Ovary (tissue), 3 donors: ENCODE results near the gene N4BP2L2.

Experiments
- EP300 ChIP-seq: sonication (generic); formaldehyde crosslinking; IDR thresholded peaks from one replicate; pipeline ENCODE4 v1.6.1; 2017; ENCODE audit warnings: antibody characterized with exemption
- TF ChIP-seq, protein P1 (sequence below), 3 donors: fragments of 450-650 bp in 2 of 3; fragments of 200-600 bp in 1 of 3; IDR thresholded peaks; one replicate each; pipeline versions ENCODE4 v1.5.1 to v1.8.0; 2016 to 2022; ENCODE audit warnings: antibody characterized with exemption in 3 of 3, mild to moderate bottlenecking in 1 of 3
- donor health status: DM: no; HTN: no; CAD: no.

DNA sequence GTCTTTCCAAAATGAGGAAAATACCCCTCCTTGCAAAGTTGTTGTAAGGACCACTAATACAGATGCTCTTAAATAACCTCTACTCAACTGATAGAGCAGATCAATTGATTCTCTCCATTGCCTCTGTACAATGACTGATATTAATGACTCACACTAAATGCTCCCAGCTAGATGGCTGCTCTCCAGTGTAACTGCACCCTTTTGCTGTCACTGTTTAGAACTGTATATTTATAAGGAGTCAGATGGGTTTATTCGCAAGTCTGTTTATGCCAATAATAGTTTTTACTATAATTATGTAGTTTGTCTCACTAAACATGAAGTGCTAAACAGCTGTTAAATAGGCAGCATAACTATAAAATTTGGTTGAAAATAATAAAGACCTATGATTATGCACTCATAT is 89.6 kb downstream of the N4BP2L2 start:
- TF ChIP-seq, protein P1, sequence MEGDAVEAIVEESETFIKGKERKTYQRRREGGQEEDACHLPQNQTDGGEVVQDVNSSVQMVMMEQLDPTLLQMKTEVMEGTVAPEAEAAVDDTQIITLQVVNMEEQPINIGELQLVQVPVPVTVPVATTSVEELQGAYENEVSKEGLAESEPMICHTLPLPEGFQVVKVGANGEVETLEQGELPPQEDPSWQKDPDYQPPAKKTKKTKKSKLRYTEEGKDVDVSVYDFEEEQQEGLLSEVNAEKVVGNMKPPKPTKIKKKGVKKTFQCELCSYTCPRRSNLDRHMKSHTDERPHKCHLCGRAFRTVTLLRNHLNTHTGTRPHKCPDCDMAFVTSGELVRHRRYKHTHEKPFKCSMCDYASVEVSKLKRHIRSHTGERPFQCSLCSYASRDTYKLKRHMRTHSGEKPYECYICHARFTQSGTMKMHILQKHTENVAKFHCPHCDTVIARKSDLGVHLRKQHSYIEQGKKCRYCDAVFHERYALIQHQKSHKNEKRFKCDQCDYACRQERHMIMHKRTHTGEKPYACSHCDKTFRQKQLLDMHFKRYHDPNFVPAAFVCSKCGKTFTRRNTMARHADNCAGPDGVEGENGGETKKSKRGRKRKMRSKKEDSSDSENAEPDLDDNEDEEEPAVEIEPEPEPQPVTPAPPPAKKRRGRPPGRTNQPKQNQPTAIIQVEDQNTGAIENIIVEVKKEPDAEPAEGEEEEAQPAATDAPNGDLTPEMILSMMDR (IDR thresholded peaks at IDR 0.05), result no peak
- no peak for TF ChIP-seq EP300
